ENCODE results near the gene ADARB2. TPM values are rescaled to one million over a fixed set of nuclear protein-coding genes. Genes with fewer than 3 reads are reported as not detected.
"Not testable (repeated sequence)": the region's sequence is repeated elsewhere in the genome, so short reads cannot be mapped to it uniquely, and the experiment has no call there.

ADARB2 gene
- total RNA-seq, 2 donors from 2014 or later, result 1.1 to 1.8 TPM

GRCh38 chr10:1251769-1252168 lies 485.6 kb downstream of the ADARB2 start:
- Mint-ChIP-seq H3K27ac (no peak overlapping the region), H3K9me3 (no peaks in the 10 kb centered on the region), H3K27me3 (ENCODE audit: insufficient read depth) (no peaks in the 10 kb centered on the region), H3K4me1 (peaks cover 1% of the 10 kb centered on the region), H3K4me3 (no peak overlapping the region), H3K36me3 (ENCODE audit: low read depth) (no peaks in the 10 kb centered on the region)
- Histone ChIP-seq H3K9me3 (ENCODE audit: control insufficient read depth, low read length) (no peaks in the 10 kb centered on the region), H3K27me3 (ENCODE audit: control insufficient read depth, insufficient read depth, low read length, poor library complexity, severe bottlenecking) (no peaks in the 10 kb centered on the region), H3K9ac (ENCODE audit: extremely low read depth, low read length, poor library complexity, severe bottlenecking) (no peak overlapping the region), H3K4me3 (ENCODE audit: low read length) (no peak overlapping the region), H3K36me3 (ENCODE audit: control insufficient read depth, insufficient read depth, low read length) (no peaks in the 10 kb centered on the region), H3K4me1 (ENCODE audit: control insufficient read depth, insufficient read depth, low read length) (no peaks in the 10 kb centered on the region), H3K27ac (ENCODE audit: low read depth, low read length) (no peak overlapping the region)
- no peak for TF ChIP-seq CTCF (conservative IDR thresholded peaks at IDR 0.05)
- DNase-seq, result no peak
- 93% methylated on average over 3 of the region's 3 CpGs for WGBS, 2 experiments (ENCODE audit: insufficient coverage in 1 of 2, insufficient read length in 1 of 2)

- Mint-ChIP-seq H3K27me3 (ENCODE audit: insufficient read depth) (no peaks in the 10 kb centered on the region), H3K27ac (no peak overlapping the region)
- H3K36me3 ChIP-seq (ENCODE audit: control insufficient read depth, insufficient read depth, low read length), result no peaks in the 10 kb centered on the region
These were observed 488.0 kb downstream of the ADARB2 start for GRCh38 chr10:1249142-1249920.

GRCh38 chr10:1248262-1248630 lies 489.1 kb downstream of the ADARB2 start:
- not testable (repeated sequence) for H3K27me3 ChIP-seq (ENCODE audit: control insufficient read depth, insufficient read depth, low read length, poor library complexity, severe bottlenecking); H3K4me3 ChIP-seq (ENCODE audit: low read length); H3K4me1 Mint-ChIP-seq; H3K9me3 ChIP-seq (ENCODE audit: control insufficient read depth, low read length); H3K9me3 Mint-ChIP-seq; H3K4me1 ChIP-seq (ENCODE audit: control insufficient read depth, insufficient read depth, low read length); H3K4me3 Mint-ChIP-seq; H3K9ac ChIP-seq (ENCODE audit: extremely low read depth, low read length, poor library complexity, severe bottlenecking); H3K36me3 Mint-ChIP-seq (ENCODE audit: low read depth); H3K27ac ChIP-seq (ENCODE audit: low read depth, low read length); H3K36me3 ChIP-seq (ENCODE audit: control insufficient read depth, insufficient read depth, low read length); H3K27me3 Mint-ChIP-seq (ENCODE audit: insufficient read depth); H3K27ac Mint-ChIP-seq
- WGBS, 2 experiments (ENCODE audit: insufficient coverage in 1 of 2, insufficient read length in 1 of 2), result 90 to 93% methylated on average over 9 to 13 of the region's 13 CpGs
- peak; percentile 42 for DNase-seq

More at GRCh38 chr10:1249142-1249920, 488.0 kb downstream of the ADARB2 start:
- TF ChIP-seq CTCF (conservative IDR thresholded peaks at IDR 0.05), result no peak
- no peak for DNase-seq
- Mint-ChIP-seq H3K9me3 (peaks cover 2% of the 10 kb centered on the region), H3K4me3 (no peak overlapping the region), H3K4me1 (no peaks in the 10 kb centered on the region), H3K36me3 (ENCODE audit: low read depth) (no peaks in the 10 kb centered on the region)
- Histone ChIP-seq H3K27ac (ENCODE audit: low read depth, low read length) (no peak overlapping the region), H3K4me3 (ENCODE audit: low read length) (no peak overlapping the region), H3K4me1 (ENCODE audit: control insufficient read depth, insufficient read depth, low read length) (no peaks in the 10 kb centered on the region), H3K9ac (ENCODE audit: extremely low read depth, low read length, poor library complexity, severe bottlenecking) (no peak overlapping the region), H3K9me3 (ENCODE audit: control insufficient read depth, low read length) (no peaks in the 10 kb centered on the region), H3K27me3 (ENCODE audit: control insufficient read depth, insufficient read depth, low read length, poor library complexity, severe bottlenecking) (no peaks in the 10 kb centered on the region)
- WGBS, 2 experiments (ENCODE audit: insufficient coverage in 1 of 2, insufficient read length in 1 of 2), result 81 to 86% methylated on average over 1 to 7 of the region's 7 CpGs
